ENCODE measurements around the gene ZNF175. TPM values are rescaled to one million over a fixed set of nuclear protein-coding genes. Genes with fewer than 3 reads are reported as not detected.
"Not testable (repeated sequence)": the region's sequence is repeated elsewhere in the genome, so short reads cannot be mapped to it uniquely, and the experiment has no call there.

Gene ZNF175
- total RNA-seq, 1 donor from 2014 or later: 10.9 TPM

GRCh38 chr19:51592521-51592920 lies 21.4 kb downstream of the ZNF175 start:
- DNase-seq: no peak

DNA sequence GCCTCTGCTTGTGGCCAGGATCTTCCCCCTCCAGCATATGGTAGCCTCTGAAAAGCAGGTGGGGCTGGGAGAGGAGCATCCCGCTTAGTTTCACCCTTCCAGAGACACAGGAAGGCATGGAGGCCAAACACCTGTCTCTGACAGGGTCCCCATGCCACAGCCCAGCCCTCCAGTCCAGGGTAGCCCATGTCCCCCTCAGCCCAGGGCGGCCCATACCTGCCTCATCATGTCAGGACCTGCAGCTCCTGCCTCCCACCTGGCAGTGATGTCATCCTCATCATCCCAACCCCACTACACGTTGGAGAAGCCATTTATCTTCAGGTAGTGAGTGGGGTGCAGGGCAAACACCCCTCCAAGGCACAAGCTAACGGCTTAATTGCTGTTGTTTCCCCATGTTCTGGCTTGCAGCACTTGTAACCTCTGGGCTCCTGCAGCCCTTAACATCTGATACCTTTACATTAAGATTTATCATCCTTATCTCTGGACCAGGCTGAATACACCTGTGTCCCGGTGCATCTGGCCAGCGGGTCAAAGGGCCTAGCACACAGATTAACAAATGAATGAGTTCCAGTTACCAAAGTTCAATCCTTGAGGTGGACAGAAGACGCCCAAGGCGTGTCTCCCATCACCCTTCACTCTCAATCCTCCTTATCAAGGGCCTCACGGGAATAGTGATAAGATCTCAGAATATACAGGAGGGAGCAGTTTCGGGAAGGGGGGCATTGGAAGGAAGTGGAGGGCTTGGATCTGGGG lies 22.2 kb downstream of the ZNF175 start:
- no peak for DNase-seq

DNA sequence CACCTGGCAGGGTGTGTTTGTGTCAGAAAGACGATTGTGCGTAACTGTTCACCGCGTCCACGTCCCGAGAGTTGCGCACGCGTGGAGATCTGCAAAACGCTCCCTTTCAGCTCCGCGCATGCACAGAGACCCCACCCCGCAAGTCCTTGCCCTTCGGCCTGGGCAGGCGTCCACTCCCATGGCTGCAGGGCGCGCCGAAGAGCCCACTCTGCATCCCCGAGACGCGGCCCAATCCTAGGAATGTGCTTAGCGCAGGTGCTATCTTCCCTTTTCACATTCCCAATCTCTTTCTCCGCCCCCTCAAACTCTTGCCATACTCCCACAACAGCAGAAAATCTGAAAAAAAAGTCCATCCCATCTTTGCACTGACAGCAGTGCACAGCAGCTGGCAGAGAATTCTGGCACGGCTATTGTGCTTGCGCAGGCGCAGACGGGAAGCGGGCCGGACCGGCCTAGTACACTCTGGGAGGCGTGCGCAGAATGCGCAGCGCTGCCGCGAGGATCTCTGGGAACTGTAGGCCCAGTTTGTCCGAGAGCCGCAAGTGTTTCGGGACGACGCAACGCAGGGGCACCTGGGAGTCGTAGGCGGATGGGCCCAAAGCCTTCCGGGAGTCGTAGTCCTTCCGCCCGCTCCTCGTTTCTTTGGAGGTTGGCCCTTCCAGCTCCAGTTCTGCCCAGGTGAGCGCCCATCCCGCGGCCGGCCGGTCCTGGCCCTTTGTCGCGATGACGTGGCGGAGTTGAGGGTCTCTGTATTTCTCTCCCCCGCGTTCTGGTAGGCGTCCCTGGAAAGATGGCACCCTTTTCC lies 23.1 kb downstream of the ZNF175 start:
- peak; percentile 99 for DNase-seq

DNA sequence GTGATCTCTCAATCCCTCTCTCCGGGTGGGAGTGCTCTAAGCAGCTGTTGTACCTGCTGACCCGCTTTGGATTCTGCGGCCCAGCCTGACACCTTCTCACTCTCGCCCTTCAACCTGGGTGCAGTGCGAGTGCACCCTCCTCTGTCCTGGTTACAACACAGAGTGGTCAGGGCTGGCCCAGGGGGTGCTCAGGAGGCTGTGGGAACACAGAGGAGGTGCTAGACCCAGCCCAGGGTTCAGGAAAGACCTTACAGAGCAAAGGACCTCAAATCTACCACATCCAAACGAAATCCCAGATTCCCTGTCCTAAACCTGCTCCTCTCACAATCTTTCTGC lies 23.7 kb downstream of the ZNF175 start:
- DNase-seq: no peak

DNA sequence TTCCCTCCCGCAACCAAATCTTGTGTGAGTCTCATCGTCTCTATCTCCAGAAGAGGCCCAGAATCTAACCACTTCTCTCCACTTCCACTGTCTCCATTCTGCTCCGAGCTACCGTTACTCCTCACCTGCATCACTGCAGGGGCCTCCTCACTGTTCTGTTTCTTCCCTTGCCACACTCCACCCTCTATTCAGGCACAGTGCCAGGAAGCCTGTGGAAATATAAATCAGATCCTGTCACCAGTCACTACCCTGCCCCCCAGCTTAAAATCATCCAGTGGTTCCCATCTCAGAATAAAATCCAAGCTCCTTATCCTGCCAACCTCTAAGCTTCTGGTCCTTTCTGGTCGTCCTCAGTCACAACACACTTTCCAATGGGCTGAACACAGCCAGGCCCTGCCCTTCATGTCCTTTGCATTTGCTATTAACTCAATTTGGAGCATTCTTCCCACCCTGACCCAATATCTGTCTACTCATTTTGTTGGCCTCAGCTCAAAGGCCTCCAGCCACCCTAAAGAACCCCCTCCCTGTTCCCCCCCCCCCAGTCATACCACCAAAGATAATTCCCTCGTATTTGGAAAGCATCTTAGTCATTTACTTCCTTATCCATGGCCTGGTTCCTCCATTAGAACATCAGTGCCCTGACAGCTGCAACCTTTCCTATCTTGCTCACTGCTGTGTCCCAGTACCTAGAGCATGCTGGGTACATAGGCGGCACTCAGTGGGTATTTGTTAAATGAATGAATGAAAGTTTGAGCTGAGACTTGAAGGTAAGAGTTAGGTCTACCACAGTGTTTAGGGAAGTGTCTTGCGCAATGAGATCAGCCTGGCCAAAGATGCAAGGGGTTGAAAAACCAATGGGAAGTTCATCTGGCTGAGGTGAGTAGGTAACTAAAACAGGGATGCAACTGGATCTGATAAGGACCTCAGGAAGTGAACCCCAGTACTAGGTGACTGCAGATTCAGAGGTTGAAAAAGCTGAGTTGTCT lies 24.4 kb downstream of the ZNF175 start:
- DNase-seq: no peak

GRCh38 chr19:51598159-51598915 lies 27.3 kb downstream of the ZNF175 start:
- DNase-seq: no peak

DNA sequence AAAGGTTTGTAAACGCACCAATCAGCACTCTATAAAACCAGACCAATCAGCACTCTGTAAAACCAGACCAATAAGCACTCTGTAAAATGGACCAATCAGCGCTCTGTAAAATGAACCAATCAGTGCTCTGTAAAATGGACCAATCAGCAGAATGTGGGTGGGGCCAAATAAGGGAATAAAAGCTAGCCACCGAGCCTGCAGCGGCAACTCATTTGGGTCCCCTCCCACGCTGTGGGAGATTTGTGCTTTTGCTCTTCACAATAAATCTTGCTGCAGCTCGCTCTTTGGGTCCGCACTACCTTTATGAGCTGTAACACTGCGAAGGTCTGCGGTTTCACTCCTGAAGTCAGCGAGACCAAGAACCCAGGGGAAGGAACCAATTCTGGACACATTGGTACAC lies 28.0 kb downstream of the ZNF175 start:
- DNase-seq: no peak

GRCh38 chr19:51600940-51601580 lies 30.0 kb downstream of the ZNF175 start:
- no peak for DNase-seq

- no peak for DNase-seq
These were observed 31.2 kb downstream of the ZNF175 start for GRCh38 chr19:51602189-51602854.

DNA sequence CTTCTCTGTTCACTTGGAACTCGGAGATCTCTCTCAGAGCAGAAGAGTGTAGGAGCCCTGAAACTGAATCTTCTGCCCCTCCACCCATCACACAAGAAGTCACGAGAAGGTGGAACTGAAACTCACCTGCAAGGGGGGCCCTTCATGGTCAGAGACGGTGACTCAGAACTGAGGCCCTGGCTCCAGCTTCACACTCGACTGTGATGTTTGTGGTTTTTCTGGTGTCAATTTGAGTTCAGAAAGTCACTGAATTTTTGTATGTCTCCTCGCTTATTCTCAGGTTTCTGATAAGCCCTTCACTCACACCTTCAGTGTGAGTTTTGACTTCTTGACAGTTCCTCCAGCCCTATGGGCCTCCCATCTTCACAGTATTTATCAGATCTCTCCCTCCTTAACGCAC lies 36.0 kb downstream of the ZNF175 start:
- no peak for DNase-seq

DNA sequence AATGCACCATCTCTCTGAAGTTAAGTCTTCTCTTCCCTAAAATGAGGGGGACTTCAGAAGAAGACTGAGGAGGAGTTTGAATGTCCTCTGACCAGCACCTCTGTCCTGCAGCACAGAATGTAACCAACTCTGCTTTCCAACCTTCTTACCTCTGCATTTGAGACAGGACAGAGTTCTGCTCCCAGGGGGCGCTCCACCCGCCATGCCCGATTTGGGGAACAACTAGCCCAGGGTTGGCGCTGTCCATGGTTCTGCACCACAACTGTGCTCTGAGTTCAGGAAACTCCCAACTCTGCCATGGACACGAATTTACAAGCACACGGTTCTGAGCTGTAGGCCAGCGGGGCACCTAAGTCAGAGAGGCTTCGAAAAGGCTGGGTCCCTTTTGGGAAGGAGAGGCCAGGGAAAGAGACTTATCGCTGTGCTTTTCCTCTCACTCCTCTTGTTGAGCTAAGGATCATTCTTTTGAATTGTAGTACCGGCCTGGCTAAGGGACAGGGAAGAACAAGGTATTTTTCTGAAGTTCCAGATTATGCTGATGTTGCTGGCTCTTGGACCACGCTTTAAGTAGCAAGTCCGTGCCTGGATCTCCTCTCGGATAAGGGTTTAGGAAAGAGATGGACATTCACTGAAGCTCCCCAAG lies 37.0 kb downstream of the ZNF175 start:
- peak; percentile 73 for DNase-seq

DNA sequence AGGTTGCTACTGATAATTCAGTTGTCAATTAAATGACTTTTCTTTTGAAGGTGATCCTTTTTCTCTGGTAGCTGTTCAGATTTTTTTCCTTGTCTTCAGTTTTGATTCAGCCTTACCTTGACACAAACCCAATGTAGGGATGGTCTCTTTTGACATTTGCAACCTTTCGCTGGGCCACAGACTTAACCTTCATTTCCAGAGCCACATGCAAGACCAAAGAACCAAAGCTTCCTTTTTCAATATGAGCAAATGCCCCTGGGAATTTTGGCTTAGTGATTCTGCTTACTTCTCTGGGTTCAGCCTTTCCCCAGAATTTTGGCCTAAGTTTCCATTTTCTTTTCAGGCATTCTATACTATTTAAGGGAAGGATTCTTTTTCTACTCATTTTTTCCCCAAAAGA lies 39.5 kb downstream of the ZNF175 start:
- no peak for DNase-seq

GRCh38 chr19:51614789-51615188 lies 43.7 kb downstream of the ZNF175 start:
- DNase-seq: no peak

DNA sequence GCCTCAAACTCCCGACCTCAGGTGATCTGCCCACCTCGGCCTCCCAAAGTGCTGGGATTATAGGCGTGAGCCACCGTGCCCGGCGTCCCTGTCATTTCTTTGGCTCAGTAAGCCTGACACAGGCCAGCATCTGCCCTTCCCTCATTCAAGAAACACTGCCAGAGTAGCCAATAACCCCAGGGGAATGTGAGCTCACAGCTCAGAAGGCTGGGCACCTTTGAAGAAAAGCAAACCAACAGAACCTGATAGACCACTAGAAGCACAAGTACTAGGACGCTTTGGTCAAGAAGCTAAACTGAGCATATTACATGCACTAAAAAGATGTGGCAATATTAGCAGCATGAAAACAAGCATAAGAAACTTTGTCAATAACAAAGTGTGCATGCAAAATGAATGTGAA lies 44.9 kb downstream of the ZNF175 start:
- no peak for DNase-seq

GRCh38 chr19:51621178-51621577 lies 50.1 kb downstream of the ZNF175 start:
- no peak for DNase-seq

GRCh38 chr19:51626675-51627074 lies 55.6 kb downstream of the ZNF175 start:
- no peak for DNase-seq

- no peak for DNase-seq
These were observed 56.5 kb downstream of the ZNF175 start for GRCh38 chr19:51627491-51628138.

DNA sequence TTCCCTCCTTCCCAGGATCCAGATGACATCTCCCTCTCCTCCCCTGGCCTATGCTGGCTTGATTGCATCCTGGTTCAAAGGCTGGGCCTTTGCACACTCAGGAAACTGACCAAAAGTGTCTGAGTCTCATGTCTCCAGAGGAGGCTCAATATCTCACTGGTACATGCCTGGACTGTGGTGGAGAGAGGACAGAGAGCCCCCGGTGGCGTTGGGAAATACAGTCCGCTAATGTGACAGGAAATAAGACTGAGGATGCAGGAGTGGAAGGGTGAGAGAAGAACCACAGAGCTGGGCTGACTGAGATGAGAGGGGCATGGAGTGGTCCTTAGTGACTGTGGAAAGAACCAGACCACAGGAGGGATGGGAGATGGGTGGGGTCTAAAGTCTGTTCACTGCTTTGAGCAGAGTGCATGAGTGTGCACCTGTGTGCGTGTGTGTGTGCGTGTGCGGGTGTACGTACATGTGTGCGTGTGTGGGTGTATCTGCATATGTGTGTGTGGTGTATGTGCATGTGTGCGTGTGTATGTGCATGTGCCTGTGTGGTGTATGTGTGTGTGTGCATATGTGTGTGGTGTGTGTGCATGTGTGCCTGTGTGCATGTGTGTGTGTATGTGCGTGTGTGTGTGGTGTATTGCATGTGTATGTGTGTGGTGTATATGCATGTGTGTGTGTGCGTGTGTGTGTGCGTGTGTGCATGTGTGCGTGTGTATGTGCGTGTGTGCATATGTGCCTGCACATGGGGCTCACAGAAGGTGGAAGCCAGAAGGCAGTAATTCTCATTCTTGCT lies 57.3 kb downstream of the ZNF175 start:
- DNase-seq: no peak

DNA sequence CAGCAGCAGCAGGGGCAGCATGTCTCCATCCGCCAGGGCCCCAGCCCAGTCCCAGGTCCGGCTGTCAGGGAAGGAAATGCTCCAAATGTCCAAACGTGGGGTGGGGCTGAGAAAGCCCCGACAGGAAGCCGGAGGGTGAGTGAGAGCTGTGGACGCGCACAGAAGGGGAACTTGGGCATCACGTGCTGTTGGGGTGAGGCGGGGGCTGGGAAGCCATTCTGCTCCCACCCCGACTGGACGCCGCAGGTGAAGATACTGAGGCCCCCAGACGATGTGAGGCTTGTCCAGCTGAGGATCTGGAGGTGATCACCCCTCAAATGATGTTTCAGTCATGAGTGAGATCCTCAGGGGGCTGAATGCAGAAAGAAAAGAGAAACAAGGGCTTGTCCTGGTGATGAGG lies 59.2 kb downstream of the ZNF175 start, which contains the start of gene SIGLEC5:
TSS of gene SIGLEC5 (minus strand) at position 87 of the 400 bp plus-strand sequence. CDS start at position 21, 66 bp downstream.
- not testable (repeated sequence) for DNase-seq
